ENCODE measurements around the gene C16orf90. TPM values are rescaled to one million over a fixed set of nuclear protein-coding genes. Genes with fewer than 3 reads are reported as not detected.

C16orf90 gene
- total RNA-seq, 4 donors from 2014 or later, result not detected

DNA sequence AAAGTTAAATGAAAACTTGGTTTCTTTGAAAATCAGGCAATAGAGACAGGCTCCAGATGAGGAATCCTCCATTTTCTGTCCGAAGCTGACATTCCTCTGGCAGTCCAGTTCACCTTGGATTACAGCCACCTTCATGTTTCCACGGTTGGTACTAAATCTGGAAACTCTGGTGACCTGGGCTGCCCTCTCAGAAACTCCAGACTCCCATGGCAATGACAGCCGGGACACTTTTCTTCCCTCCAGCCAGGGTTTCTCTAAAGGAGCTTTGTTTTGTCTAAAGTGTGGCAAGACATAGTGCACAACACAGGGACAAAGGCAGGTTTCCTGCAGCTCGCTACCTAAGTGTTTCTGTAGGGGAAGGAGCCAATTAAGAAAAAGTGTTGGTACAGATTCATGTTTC lies 41.6 kb upstream of the C16orf90 start:
- TF ChIP-seq POLR2AphosphoS5 (IDR thresholded peaks at IDR 0.05) (no peak), POLR2A (IDR thresholded peaks at IDR 0.05) (no peak), EP300 (IDR thresholded peaks at IDR 0.05; ENCODE audit: low read depth) (no peak)
- TF ChIP-seq, protein P1, sequence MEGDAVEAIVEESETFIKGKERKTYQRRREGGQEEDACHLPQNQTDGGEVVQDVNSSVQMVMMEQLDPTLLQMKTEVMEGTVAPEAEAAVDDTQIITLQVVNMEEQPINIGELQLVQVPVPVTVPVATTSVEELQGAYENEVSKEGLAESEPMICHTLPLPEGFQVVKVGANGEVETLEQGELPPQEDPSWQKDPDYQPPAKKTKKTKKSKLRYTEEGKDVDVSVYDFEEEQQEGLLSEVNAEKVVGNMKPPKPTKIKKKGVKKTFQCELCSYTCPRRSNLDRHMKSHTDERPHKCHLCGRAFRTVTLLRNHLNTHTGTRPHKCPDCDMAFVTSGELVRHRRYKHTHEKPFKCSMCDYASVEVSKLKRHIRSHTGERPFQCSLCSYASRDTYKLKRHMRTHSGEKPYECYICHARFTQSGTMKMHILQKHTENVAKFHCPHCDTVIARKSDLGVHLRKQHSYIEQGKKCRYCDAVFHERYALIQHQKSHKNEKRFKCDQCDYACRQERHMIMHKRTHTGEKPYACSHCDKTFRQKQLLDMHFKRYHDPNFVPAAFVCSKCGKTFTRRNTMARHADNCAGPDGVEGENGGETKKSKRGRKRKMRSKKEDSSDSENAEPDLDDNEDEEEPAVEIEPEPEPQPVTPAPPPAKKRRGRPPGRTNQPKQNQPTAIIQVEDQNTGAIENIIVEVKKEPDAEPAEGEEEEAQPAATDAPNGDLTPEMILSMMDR (IDR thresholded peaks at IDR 0.05), result no peak
- H3K27ac ChIP-seq, result no peak overlapping the region
- no peaks in the 10 kb centered on the region for H3K9me3 ChIP-seq
- no peaks in the 10 kb centered on the region for H3K27me3 ChIP-seq
- no peaks in the 10 kb centered on the region for H3K4me1 ChIP-seq
- no peak overlapping the region for H3K4me3 ChIP-seq
- 69 to 90% methylated on average over 3 to 4 of the region's 4 CpGs for WGBS, 2 donors (ENCODE audit: low coverage in 1 of 2)
- in situ Hi-C loops (cut with MboI; ENCODE audit: low pct_ligation_motif_present in 1 of 4, low pct_unique_long_range_greater_than_20kb in 1 of 4, low sequenced_read_pairs in 3 of 4), result no loop called here
- peaks cover 0 to 17% (median 5%) of the 10 kb centered on the region in 4 donors for H3K36me3 ChIP-seq
- DNase-seq, result no peak
- intact Hi-C loops (cut with DNase I; ENCODE audit: low total_unique reads), result no loop called here

DNA sequence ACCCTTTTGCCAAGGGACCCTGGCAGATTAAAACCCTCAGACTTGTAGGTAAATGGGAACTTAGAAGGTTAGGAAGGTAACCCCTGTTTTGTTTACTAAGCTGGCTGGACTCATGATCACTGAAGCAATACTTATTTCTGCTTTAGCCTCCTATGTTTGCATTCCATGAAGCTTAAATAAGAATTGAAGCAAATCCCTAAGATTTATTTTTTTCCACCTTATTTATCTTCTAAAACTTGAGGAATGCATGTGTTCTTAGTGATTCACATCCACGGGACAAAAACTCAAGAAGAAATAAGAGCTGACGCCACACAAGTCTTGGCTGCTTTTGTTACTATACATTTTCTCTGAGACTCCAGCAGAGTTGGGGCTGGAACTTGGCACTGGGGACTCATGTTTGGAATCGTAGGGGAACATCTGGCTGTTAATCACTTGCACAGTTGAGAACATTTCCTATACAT lies 41.0 kb upstream of the C16orf90 start:
- no peaks in the 10 kb centered on the region for H3K9me3 ChIP-seq
- intact Hi-C loops (cut with DNase I; ENCODE audit: low total_unique reads), result no loop called here
- DNase-seq, result no peak
- no peaks in the 10 kb centered on the region for H3K4me1 ChIP-seq
- H3K4me3 ChIP-seq, result no peak overlapping the region
- in situ Hi-C loops (cut with MboI; ENCODE audit: low pct_ligation_motif_present in 1 of 4, low pct_unique_long_range_greater_than_20kb in 1 of 4, low sequenced_read_pairs in 3 of 4), result no loop called here
- 62 to 67% methylated on average over 3 of the region's 3 CpGs for WGBS, 2 donors (ENCODE audit: low coverage in 1 of 2)
- H3K36me3 ChIP-seq, result peaks cover 0 to 20% (median 5%) of the 10 kb centered on the region in 4 donors
- no peak overlapping the region for H3K27ac ChIP-seq
- no peak for TF ChIP-seq POLR2A (IDR thresholded peaks at IDR 0.05)
- TF ChIP-seq EP300 (IDR thresholded peaks at IDR 0.05; ENCODE audit: low read depth), result no peak
- TF ChIP-seq, protein P1 (IDR thresholded peaks at IDR 0.05), result no peak
- no peak for TF ChIP-seq POLR2AphosphoS5 (IDR thresholded peaks at IDR 0.05)
- no peaks in the 10 kb centered on the region for H3K27me3 ChIP-seq

DNA sequence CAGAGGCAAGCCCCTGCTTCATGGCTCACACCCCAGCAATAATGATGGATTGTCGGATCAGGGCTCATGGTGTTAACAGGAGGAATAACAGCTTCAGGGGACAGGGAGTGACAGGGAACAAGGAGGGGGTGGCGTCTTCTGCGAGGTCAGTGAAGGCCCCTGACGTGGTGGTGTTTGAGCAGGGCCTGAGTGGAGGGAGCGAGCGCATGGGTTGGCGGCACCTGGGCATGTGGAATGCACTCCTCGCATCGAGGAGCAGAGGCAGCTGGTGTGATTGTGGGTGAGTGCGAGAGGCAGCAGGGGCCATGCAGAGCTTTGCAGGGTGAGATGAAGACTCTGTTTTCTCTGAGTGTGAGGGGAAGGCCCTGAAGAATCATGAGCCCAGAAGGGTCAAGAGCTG lies 38.8 kb upstream of the C16orf90 start:
- Histone ChIP-seq H3K9me3 (no peaks in the 10 kb centered on the region), H3K4me3 (no peak overlapping the region), H3K27me3 (no peaks in the 10 kb centered on the region), H3K27ac (no peak overlapping the region), H3K36me3 (peaks cover 0 to 21% (median 8%) of the 10 kb centered on the region in 4 donors), H3K4me1 (no peaks in the 10 kb centered on the region)
- in situ Hi-C loops (cut with MboI; ENCODE audit: low pct_ligation_motif_present in 1 of 4, low pct_unique_long_range_greater_than_20kb in 1 of 4, low sequenced_read_pairs in 3 of 4), result no loop called here
- no peak for DNase-seq
- TF ChIP-seq POLR2A (IDR thresholded peaks at IDR 0.05), result no peak
- no peak for TF ChIP-seq EP300 (IDR thresholded peaks at IDR 0.05; ENCODE audit: low read depth)
- TF ChIP-seq POLR2AphosphoS5 (IDR thresholded peaks at IDR 0.05), result no peak
- TF ChIP-seq, protein P1 (IDR thresholded peaks at IDR 0.05), result no peak
- WGBS, 2 donors (ENCODE audit: low coverage in 1 of 2), result 80 to 95% methylated on average over 1 to 10 of the region's 10 CpGs
- intact Hi-C loops (cut with DNase I; ENCODE audit: low total_unique reads), result no loop called here

DNA sequence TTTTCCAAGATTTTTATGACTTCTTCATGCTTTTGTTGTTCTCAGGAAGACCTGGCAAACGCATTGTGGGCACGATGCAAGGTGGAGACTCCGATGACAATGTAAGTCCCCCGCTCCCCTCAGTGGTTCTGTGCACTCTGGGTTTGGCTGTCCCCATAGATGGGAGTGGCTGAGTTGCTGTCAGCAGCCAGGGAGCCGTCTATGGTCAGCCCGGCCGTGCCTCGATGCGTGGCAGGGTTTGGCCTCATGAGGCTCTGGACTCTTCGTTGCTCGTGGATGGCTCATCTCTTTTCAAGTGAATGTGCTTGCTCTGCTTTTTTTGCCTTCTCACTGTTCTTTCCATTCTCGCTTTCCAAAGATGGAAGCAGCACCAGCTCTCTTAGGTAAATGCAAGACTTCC lies 37.5 kb upstream of the C16orf90 start:
- H3K4me1 ChIP-seq, result no peaks in the 10 kb centered on the region
- DNase-seq, result no peak
- intact Hi-C loops (cut with DNase I; ENCODE audit: low total_unique reads) (no loop called here), in situ Hi-C loops (cut with MboI; ENCODE audit: low pct_ligation_motif_present in 1 of 4, low pct_unique_long_range_greater_than_20kb in 1 of 4, low sequenced_read_pairs in 3 of 4) (no loop called here)
- H3K9me3 ChIP-seq, result no peaks in the 10 kb centered on the region
- no peaks in the 10 kb centered on the region for H3K27me3 ChIP-seq
- H3K4me3 ChIP-seq, result no peak overlapping the region
- 96% methylated on average over 12 of the region's 12 CpGs; no CpG with 5 or more reads in 1 of the 2 donors for WGBS, 2 donors (ENCODE audit: low coverage in 1 of 2)
- H3K36me3 ChIP-seq, result peaks cover 0 to 21% (median 8%) of the 10 kb centered on the region in 4 donors
- H3K27ac ChIP-seq, result no peak overlapping the region
- TF ChIP-seq POLR2A (IDR thresholded peaks at IDR 0.05), result no peak
- TF ChIP-seq, protein P1 (IDR thresholded peaks at IDR 0.05), result no peak
- no peak for TF ChIP-seq POLR2AphosphoS5 (IDR thresholded peaks at IDR 0.05)
- no peak for TF ChIP-seq EP300 (IDR thresholded peaks at IDR 0.05; ENCODE audit: low read depth)
